ENCODE data around the gene CYP2R1. TPM values are rescaled to one million over a fixed set of nuclear protein-coding genes. Genes with fewer than 3 reads are reported as not detected.

The CYP2R1 gene
- total RNA-seq, 4 donors from 2014 or later = 13.5 to 22.7 (median 14.9) TPM

DNA sequence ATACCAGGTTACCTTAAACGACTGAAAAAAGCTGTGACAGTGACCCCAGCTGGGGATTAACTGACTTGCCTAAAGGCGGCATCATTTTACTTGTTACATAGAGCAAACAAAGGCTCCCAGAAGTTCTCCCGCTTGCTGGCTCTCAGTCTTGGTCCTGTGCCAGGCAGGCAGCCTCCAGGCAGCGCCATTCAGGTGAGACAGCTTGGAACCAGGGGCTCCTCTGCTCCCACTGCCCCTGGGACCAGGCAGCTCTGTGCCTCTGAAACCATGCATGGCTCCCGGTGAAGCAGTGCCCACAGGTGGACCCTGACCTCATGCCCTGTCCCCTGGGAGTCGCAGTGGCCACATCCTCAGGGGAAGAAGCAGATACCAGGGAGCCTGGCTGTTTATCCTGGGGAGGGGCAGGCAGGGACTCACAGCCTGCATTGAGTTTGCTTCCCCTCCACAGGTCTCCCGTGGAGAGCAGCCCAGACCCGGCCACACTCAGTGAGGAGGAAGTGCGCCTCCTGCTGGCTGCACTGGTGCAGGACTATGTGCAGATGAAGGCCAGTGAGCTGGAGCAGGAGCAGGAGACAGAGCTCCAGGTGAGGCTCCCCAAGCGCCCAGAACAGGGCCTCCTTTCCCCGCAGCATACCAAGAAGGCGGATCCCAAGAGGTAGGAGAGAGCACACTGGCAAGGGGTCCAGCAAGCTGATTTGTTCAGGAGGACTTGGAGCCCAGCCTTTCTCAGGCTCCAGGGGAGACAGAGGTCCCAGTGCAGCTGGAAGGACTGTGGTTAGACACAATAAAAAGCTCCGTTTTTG is 15.6 kb upstream of the CYP2R1 start:
- H3K36me3 ChIP-seq = no peaks in the 10 kb centered on the region
- WGBS, 2 donors (ENCODE audit: low coverage in 1 of 2) = 3% methylated on average over 2 of the region's 13 CpGs; no CpG with 5 or more reads in 1 of the 2 donors
- H3K27ac ChIP-seq = no peak overlapping the region
- H3K9me3 ChIP-seq = no peaks in the 10 kb centered on the region
- TF ChIP-seq POLR2A (IDR thresholded peaks at IDR 0.05) (no peak), POLR2AphosphoS5 (IDR thresholded peaks at IDR 0.05) (no peak)
- TF ChIP-seq, protein P1, sequence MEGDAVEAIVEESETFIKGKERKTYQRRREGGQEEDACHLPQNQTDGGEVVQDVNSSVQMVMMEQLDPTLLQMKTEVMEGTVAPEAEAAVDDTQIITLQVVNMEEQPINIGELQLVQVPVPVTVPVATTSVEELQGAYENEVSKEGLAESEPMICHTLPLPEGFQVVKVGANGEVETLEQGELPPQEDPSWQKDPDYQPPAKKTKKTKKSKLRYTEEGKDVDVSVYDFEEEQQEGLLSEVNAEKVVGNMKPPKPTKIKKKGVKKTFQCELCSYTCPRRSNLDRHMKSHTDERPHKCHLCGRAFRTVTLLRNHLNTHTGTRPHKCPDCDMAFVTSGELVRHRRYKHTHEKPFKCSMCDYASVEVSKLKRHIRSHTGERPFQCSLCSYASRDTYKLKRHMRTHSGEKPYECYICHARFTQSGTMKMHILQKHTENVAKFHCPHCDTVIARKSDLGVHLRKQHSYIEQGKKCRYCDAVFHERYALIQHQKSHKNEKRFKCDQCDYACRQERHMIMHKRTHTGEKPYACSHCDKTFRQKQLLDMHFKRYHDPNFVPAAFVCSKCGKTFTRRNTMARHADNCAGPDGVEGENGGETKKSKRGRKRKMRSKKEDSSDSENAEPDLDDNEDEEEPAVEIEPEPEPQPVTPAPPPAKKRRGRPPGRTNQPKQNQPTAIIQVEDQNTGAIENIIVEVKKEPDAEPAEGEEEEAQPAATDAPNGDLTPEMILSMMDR (IDR thresholded peaks at IDR 0.05) = peak; percentile 30 to 78 (median 57)
- no peaks in the 10 kb centered on the region for H3K27me3 ChIP-seq
- H3K4me1 ChIP-seq = peaks cover 0 to 24% (median 0%) of the 10 kb centered on the region in 3 donors
- peak; percentile 64 for ATAC-seq
- H3K4me3 ChIP-seq = no peak overlapping the region

DNA sequence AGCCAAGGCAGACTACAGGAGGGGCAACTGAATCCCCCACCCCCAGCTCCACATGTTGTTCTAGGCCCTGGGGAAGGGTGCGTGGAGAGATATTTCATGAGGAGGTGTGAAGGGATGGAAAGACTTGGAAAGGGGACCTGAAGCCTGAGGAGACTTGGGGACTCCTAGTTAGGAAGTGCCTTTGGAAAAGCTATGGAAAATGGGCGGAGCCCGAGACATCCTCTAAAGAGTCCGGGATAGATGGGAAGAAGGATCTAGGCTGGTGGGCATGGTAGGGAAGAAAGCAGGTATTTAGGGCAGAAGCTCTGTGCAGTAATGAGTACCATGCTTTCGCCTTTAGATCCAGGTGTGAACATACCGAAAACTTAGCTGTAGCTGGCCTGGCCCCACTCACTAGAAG is 15.0 kb upstream of the CYP2R1 start:
- H3K4me3 ChIP-seq = no peak overlapping the region
- TF ChIP-seq EP300 (IDR thresholded peaks at IDR 0.05) = no peak
- no peak for TF ChIP-seq POLR2AphosphoS5 (IDR thresholded peaks at IDR 0.05)
- TF ChIP-seq, protein P1 (IDR thresholded peaks at IDR 0.05) = no peak
- no peak for TF ChIP-seq POLR2A (IDR thresholded peaks at IDR 0.05)
- H3K27ac ChIP-seq = no peak overlapping the region
- no peaks in the 10 kb centered on the region for H3K27me3 ChIP-seq
- no peak for ATAC-seq
- H3K36me3 ChIP-seq = no peaks in the 10 kb centered on the region
- peaks cover 0 to 24% (median 0%) of the 10 kb centered on the region in 3 donors for H3K4me1 ChIP-seq
- H3K9me3 ChIP-seq = no peaks in the 10 kb centered on the region
- 86 to 94% methylated on average over 4 to 6 of the region's 6 CpGs for WGBS, 2 donors (ENCODE audit: low coverage in 1 of 2)

DNA sequence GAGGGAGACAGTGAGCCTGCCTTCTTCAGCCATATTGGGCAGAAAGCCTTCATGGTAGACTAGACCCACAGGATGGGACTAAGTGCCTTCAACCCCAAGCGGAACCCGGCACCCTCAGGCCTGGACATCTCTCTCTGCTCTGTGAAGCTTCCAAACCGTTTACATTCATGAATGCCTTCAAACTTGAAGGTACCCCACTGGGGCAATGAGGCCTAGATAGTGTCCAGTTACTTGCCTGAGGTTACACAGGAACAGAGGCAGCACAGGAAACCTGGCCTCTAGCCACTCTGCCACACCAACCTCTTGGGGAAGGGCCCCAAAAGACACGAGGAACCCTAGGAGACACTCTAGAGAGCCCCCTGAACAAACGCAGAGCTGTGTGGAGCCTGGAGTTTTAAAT is 14.5 kb upstream of the CYP2R1 start:
- TF ChIP-seq EP300 (IDR thresholded peaks at IDR 0.05) = no peak
- TF ChIP-seq, protein P1 (IDR thresholded peaks at IDR 0.05) = no peak
- no peak for TF ChIP-seq POLR2AphosphoS5 (IDR thresholded peaks at IDR 0.05)
- TF ChIP-seq POLR2A (IDR thresholded peaks at IDR 0.05) = no peak
- Histone ChIP-seq H3K9me3 (no peaks in the 10 kb centered on the region), H3K27me3 (no peaks in the 10 kb centered on the region), H3K27ac (no peak overlapping the region), H3K4me1 (peaks cover 0 to 24% (median 0%) of the 10 kb centered on the region in 3 donors), H3K4me3 (no peak overlapping the region), H3K36me3 (no peaks in the 10 kb centered on the region)
- WGBS, 2 donors (ENCODE audit: low coverage in 1 of 2) = 96% methylated on average over 4 of the region's 5 CpGs; no CpG with 5 or more reads in 1 of the 2 donors
- ATAC-seq = no peak

DNA sequence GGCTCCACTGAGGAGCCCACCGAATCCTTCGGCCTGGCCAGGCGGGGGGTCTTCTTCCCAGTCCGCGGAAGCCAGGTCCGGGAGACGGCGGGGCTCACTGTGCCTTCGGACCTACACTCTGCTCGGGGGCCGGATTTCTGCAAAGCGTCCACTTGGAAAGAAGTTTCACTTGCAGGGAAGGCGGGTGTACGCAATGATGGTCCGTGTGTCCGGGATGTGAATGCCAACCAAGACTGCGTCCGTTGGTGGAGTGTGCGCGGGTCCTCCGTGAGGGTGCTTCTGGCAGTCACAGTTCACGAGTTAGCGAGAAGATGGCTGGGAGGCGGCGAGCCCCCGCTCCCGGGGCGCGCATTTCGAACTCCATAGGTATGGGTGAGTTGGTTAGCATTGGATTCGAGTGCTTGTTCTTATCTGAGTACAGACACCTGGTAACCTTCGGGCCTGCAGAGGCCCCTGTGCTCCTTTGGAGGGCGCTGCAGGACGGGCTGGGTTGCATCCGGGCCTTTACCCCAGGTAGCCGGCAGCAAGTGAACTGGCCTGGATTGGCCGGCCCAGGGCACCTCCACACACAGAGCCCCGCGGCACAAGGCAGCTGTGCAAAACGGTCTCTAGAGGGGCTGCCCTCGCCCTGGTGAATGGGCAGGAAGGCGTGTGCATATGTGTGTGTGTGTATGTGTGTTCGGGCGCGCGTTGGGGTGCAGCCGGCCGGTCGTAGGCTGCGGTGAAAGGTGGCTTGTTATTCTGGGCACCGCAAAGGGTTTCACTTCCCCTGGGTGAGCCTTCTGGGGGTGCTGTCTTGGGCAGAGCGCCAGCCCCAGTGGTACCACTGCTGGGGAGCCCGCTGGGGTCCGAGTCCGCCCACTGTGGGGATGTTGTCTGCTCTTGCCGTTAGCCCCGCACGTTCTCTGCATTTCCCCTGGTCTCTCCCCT is 13.3 kb upstream of the CYP2R1 start:
- peak overlapping the region in 1 of 4 donors; percentile 60 for H3K27ac ChIP-seq
- no peaks in the 10 kb centered on the region for H3K9me3 ChIP-seq
- 33% methylated on average over 3 of the region's 58 CpGs; no CpG with 5 or more reads in 1 of the 2 donors for WGBS, 2 donors (ENCODE audit: low coverage in 1 of 2)
- H3K4me1 ChIP-seq = peaks cover 0 to 24% (median 0%) of the 10 kb centered on the region in 3 donors
- no peak for TF ChIP-seq POLR2AphosphoS5 (IDR thresholded peaks at IDR 0.05)
- TF ChIP-seq, protein P1 (IDR thresholded peaks at IDR 0.05) = peak in 3 of 4 experiments; percentile 2 to 40 (median 13)
- no peaks in the 10 kb centered on the region for H3K36me3 ChIP-seq
- no peaks in the 10 kb centered on the region for H3K27me3 ChIP-seq
- peak; percentile 45 for ATAC-seq
- H3K4me3 ChIP-seq = peak overlapping the region; percentile 34 to 64

Data from gastroesophageal sphincter (tissue), 4 donors.